Osteoblast (primary cell): ENCODE data around the gene TNFAIP3. TPM values are rescaled to one million over a fixed set of nuclear protein-coding genes. Genes with fewer than 3 reads are reported as not detected.

Source experiments
- DNase-seq: peaks from one replicate; pipeline ENCODE4 v3.0.0; 2011; ENCODE audit warnings: low spot score, mixed read lengths; ENCODE audit not compliant: insufficient read length; ENCODE audit errors: missing footprints
- H2AFZ ChIP-seq: 2 replicates; pipeline ENCODE4 v1.6.0; 2011; ENCODE audit warnings: mild to moderate bottlenecking, low read length
- H3K27ac ChIP-seq: 2 replicates; pipeline ENCODE4 v1.5.1; 2011; ENCODE audit warnings: mild to moderate bottlenecking, low read depth, low read length, moderate library complexity
- H3K27me3 ChIP-seq: 2 replicates; pipeline ENCODE4 v1.6.0; 2012; ENCODE audit warnings: mild to moderate bottlenecking, control low read depth, inconsistent platforms, low read length, moderate library complexity; ENCODE audit not compliant: insufficient read depth
- H3K36me3 ChIP-seq: 2 replicates; pipeline ENCODE4 v1.5.1; 2011; ENCODE audit warnings: mild to moderate bottlenecking, low read length, control low read depth, moderate library complexity; ENCODE audit not compliant: insufficient read depth
- H3K4me1 ChIP-seq: 2 replicates; pipeline ENCODE4 v1.5.1; 2011; ENCODE audit warnings: mild to moderate bottlenecking, low read length, control low read depth, moderate library complexity; ENCODE audit not compliant: insufficient read depth
- H3K4me2 ChIP-seq: 2 replicates; pipeline ENCODE4 v1.6.0; 2011; ENCODE audit warnings: mild to moderate bottlenecking, low read length; ENCODE audit not compliant: insufficient read depth
- H3K4me3 ChIP-seq: fragments of 200-600 bp; sonication (generic); 3 replicates; pipeline ENCODE4 v1.5.1; 2012; ENCODE audit warnings: mild to moderate bottlenecking, low read length, inconsistent platforms; ENCODE audit not compliant: insufficient read depth
- H3K79me2 ChIP-seq: 2 replicates; pipeline ENCODE4 v1.6.0; 2012; ENCODE audit warnings: mild to moderate bottlenecking, low read length, control low read depth, inconsistent platforms; ENCODE audit not compliant: insufficient read depth
- H3K9me3 ChIP-seq: 2 replicates; pipeline ENCODE4 v1.5.1; 2011; ENCODE audit warnings: low read depth, low read length, control low read depth
- H4K20me1 ChIP-seq: 2 replicates; pipeline ENCODE4 v1.6.0; 2012; ENCODE audit warnings: mild to moderate bottlenecking, low read length, control low read depth; ENCODE audit not compliant: insufficient read depth
- total RNA-seq: library from RNA; depleted of rRNA; stranded (reverse); fragments of >200 nt; gene quantifications from 2 replicates; pipeline ENCODE4 v1.2.3, GENCODE V29; 2012
- TF ChIP-seq, protein P1 (sequence below): IDR thresholded peaks from 2 replicates; pipeline ENCODE4 v1.5.1; 2011; ENCODE audit warnings: mild to moderate bottlenecking, low read depth, low read length, moderate library complexity; ENCODE audit errors: extremely low read depth

The TNFAIP3 gene
- total RNA-seq, 1 donor, result 10.5 TPM

DNA sequence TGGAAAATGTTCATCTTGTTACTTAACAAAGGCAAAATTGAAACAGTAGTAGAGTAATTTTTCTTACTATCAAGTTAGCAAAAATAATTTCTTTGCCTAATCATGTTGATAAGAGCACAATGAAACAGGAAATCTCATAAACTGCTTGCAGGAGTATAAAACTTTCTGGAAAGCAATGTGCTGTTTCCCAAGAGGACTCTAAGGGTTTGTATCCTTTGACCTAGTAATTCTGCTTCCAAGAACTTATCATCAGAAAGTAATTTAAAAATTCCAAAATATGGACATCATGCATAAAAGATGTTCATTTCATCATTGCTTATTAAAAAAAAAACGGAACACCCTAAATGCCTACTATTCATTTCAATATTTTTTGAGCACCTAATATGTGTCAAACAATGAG lies 46.1 kb upstream of the TNFAIP3 start:
- peak overlapping the region; percentile 33 for H3K4me2 ChIP-seq
- H2AFZ ChIP-seq, result no peak overlapping the region

DNA sequence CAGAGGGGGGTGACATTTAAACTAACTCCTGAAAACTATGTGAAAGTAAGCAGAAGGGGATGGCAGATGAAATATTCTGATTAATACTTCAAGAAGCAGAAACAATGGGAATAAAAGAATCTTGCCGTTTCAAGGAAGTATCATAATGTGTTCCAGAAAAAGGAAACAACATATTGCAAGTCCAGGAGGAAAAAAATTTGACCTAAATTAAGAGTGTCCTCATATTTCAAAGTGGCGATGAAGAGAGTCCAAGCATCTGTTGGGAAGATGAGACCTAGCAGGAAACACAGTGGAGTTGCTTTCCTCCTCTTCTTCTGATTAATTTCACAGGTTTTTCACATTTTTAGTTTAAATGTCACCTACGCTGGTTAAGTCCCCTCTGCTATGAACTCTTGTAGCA lies 45.6 kb upstream of the TNFAIP3 start:
- H2AFZ ChIP-seq, result no peak overlapping the region
- H3K36me3 ChIP-seq, result no peaks in the 10 kb centered on the region
- no peaks in the 10 kb centered on the region for H3K9me3 ChIP-seq
- no peaks in the 10 kb centered on the region for H4K20me1 ChIP-seq
- peak overlapping the region; percentile 16 for H3K27ac ChIP-seq
- H3K4me1 ChIP-seq, result peaks cover 21% of the 10 kb centered on the region
- DNase-seq, result no peak
- peak overlapping the region; percentile 33 for H3K4me2 ChIP-seq
- H3K4me3 ChIP-seq, result no peak overlapping the region
- no peaks in the 10 kb centered on the region for H3K27me3 ChIP-seq
- TF ChIP-seq, protein P1, sequence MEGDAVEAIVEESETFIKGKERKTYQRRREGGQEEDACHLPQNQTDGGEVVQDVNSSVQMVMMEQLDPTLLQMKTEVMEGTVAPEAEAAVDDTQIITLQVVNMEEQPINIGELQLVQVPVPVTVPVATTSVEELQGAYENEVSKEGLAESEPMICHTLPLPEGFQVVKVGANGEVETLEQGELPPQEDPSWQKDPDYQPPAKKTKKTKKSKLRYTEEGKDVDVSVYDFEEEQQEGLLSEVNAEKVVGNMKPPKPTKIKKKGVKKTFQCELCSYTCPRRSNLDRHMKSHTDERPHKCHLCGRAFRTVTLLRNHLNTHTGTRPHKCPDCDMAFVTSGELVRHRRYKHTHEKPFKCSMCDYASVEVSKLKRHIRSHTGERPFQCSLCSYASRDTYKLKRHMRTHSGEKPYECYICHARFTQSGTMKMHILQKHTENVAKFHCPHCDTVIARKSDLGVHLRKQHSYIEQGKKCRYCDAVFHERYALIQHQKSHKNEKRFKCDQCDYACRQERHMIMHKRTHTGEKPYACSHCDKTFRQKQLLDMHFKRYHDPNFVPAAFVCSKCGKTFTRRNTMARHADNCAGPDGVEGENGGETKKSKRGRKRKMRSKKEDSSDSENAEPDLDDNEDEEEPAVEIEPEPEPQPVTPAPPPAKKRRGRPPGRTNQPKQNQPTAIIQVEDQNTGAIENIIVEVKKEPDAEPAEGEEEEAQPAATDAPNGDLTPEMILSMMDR, result no peak
- no peaks in the 10 kb centered on the region for H3K79me2 ChIP-seq

More for the DNA sequence above, 46.1 kb upstream of the TNFAIP3 start:
- H3K9me3 ChIP-seq, result no peaks in the 10 kb centered on the region
- H4K20me1 ChIP-seq, result no peaks in the 10 kb centered on the region
- DNase-seq, result no peak
- H3K4me3 ChIP-seq, result no peak overlapping the region
- no peaks in the 10 kb centered on the region for H3K27me3 ChIP-seq
- TF ChIP-seq, protein P1, result no peak
- H3K4me1 ChIP-seq, result peaks cover 21% of the 10 kb centered on the region
- H3K36me3 ChIP-seq, result no peaks in the 10 kb centered on the region
- H3K79me2 ChIP-seq, result no peaks in the 10 kb centered on the region
- H3K27ac ChIP-seq, result peak overlapping the region; percentile 16

DNA sequence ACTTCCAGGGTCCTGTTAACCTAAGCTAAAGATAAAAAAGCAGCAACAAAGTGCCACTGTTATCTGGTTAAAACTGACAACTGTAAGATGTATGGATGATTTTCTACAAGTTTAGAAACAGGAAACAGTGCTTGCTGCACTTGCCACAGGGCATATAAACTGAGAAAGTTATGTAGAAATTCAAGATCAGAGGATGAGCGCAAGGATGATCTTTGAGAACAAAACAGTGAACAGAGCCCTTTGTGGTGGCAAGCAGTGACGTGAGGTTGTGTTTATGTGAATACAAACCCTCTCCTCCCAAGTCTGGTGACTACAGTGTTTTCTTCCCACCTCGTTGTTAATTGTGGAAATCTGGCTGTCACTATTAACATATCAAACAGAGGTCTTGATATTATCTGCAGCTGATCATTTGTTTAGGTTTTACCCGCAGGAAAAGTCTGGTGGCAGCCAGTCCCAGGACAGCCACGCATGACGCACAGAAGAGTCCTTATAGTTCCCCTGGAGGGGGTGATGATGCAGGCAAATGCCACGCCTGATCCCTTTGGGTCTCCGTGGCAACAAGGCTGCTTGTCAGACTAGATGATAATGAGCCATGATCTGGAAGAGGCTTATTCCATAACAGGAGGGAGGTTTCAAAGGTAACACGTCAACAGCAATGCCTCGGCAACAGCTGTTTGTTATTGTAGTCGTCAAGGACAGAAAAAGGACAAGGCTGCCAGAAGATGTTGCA lies 43.1 kb upstream of the TNFAIP3 start:
- TF ChIP-seq, protein P1, result no peak
- no peak overlapping the region for H2AFZ ChIP-seq
- H3K9me3 ChIP-seq, result no peaks in the 10 kb centered on the region
- H3K4me1 ChIP-seq, result peaks cover 22% of the 10 kb centered on the region
- no peak overlapping the region for H3K4me2 ChIP-seq
- H3K36me3 ChIP-seq, result no peaks in the 10 kb centered on the region
- H3K4me3 ChIP-seq, result no peak overlapping the region
- no peaks in the 10 kb centered on the region for H4K20me1 ChIP-seq
- DNase-seq, result no peak
- H3K27me3 ChIP-seq, result no peaks in the 10 kb centered on the region
- no peaks in the 10 kb centered on the region for H3K79me2 ChIP-seq
- no peak overlapping the region for H3K27ac ChIP-seq

DNA sequence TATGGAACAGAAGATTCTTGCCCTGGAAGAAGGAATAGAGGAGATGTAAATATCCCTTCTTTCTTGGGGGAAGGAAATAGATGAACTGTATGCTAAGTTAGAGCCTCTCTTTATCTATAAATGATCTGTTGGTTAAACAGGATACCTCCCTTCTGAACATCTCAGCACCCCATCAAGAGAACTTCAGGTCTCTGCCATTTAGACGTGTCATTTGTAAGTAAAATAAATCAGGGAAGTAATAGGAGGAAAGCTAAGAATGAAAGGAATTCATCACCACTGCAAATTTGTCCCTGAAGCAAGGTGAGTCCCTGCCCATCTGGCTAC lies 42.5 kb upstream of the TNFAIP3 start:
- Histone ChIP-seq H3K4me3 (no peak overlapping the region), H3K27me3 (no peaks in the 10 kb centered on the region), H3K36me3 (no peaks in the 10 kb centered on the region), H3K4me1 (peaks cover 28% of the 10 kb centered on the region), H4K20me1 (no peaks in the 10 kb centered on the region), H3K4me2 (no peak overlapping the region), H3K27ac (no peak overlapping the region), H3K79me2 (no peaks in the 10 kb centered on the region), H3K9me3 (no peaks in the 10 kb centered on the region), H2AFZ (no peak overlapping the region)
- TF ChIP-seq, protein P1, result no peak
- DNase-seq, result no peak
